Measurements from ENCODE around the gene SPINT4. TPM values are rescaled to one million over a fixed set of nuclear protein-coding genes. Genes with fewer than 3 reads are reported as not detected.
"Not testable (repeated sequence)": the region's sequence is repeated elsewhere in the genome, so short reads cannot be mapped to it uniquely, and the experiment has no call there.

Gene SPINT4
- total RNA-seq (not detected), polyA plus RNA-seq (not detected)

DNA sequence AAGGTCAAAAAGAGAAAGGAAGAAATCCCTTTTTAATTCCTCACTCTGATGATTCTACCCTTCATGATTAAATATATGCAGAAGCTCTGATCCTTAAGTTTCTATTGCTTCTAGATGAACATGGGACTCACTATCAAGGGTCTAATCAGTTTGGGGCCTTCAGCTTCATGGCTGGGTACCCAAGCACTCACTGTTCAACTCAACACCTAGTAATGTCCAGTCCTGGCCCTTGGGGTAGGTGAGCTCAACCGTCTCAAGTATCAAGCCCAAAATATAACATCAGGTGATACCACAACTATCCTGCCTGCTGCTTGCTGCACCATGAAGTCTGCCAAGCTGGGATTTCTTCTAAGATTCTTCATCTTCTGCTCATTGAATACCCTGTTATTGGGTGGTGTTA, at the start of gene SPINT4:
SPINT4 (plus strand) TSS at position 301 of the 400 bp plus-strand sequence; CDS start at position 322, 21 bp downstream.
- intact Hi-C loops (cut with DNase I), result no loop called here
- FAIRE-seq (no peak), DNase-seq (no peak), ATAC-seq (no peak)
- Histone ChIP-seq H3K27ac (no peak within 1 kb of the TSS), H3K4me1 (no peaks in the 10 kb centered on the region), H3K27me3 (no peaks in the 10 kb centered on the region), H3K9me3 (no peaks in the 10 kb centered on the region), H3K4me3 (no peak within 1 kb of the TSS), H3K36me3 (no peaks in the 10 kb centered on the region)
- 52 to 53% methylated on average over 1 of the region's 1 CpG for WGBS, 2 donors
- TF ChIP-seq, protein P1, sequence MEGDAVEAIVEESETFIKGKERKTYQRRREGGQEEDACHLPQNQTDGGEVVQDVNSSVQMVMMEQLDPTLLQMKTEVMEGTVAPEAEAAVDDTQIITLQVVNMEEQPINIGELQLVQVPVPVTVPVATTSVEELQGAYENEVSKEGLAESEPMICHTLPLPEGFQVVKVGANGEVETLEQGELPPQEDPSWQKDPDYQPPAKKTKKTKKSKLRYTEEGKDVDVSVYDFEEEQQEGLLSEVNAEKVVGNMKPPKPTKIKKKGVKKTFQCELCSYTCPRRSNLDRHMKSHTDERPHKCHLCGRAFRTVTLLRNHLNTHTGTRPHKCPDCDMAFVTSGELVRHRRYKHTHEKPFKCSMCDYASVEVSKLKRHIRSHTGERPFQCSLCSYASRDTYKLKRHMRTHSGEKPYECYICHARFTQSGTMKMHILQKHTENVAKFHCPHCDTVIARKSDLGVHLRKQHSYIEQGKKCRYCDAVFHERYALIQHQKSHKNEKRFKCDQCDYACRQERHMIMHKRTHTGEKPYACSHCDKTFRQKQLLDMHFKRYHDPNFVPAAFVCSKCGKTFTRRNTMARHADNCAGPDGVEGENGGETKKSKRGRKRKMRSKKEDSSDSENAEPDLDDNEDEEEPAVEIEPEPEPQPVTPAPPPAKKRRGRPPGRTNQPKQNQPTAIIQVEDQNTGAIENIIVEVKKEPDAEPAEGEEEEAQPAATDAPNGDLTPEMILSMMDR (IDR thresholded peaks at IDR 0.05), result no peak

DNA sequence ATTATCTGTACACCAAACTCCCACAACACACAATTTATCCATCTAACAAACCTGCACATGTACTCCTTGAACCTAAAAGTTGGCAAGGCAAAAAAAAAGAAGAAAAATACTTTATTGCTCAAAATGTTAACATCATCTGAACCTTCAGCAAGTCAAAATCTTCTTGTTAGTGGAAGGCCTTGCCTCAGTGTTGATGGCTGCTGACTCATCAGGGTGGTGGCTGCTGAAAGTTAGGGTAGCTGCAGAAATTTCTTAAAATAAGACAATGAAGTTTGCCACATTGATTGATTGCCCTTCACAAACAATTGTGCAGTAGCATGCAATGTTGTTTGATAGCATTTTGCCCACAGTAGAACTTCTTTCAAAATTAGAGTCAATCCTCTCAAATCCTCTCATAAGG, 49.4 kb upstream of the SPINT4 start:
- TF ChIP-seq, protein P1 (IDR thresholded peaks at IDR 0.05), result no peak
- no peaks in the 10 kb centered on the region for H3K27me3 ChIP-seq
- no peak for DNase-seq
- intact Hi-C loops (cut with DNase I), result no loop called here
- H3K4me3 ChIP-seq, result no peak overlapping the region
- H3K4me1 ChIP-seq, result no peaks in the 10 kb centered on the region
- H3K27ac ChIP-seq, result no peak overlapping the region
- H3K9me3 ChIP-seq, result no peaks in the 10 kb centered on the region
- ATAC-seq, result no peak
- no peak for FAIRE-seq
- H3K36me3 ChIP-seq, result no peaks in the 10 kb centered on the region

DNA sequence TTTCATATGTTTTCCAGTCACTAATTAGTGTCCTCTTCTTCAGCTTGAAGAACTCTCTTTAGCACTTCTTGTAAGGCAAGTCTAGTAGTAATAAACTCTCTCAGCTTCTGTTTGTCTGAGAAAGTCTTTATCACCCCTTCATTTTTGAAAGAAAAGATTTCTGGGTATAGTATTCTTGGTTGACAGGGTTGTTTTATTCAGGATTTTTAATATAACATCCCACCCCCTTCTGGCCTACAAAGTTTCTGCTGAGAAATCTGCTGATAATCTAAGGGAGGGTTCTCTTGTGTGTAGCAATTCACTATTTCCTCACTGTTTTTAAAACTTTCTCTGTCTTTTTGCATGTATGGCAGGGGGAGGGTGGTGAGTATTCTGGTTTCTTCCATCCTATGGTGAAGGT, 42.5 kb upstream of the SPINT4 start:
- Histone ChIP-seq H3K36me3 (no peaks in the 10 kb centered on the region), H3K4me3 (no peak overlapping the region), H3K4me1 (no peaks in the 10 kb centered on the region), H3K27ac (no peak overlapping the region), H3K9me3 (no peaks in the 10 kb centered on the region), H3K27me3 (no peaks in the 10 kb centered on the region)
- DNase-seq (no peak), ATAC-seq (no peak), FAIRE-seq (no peak)
- intact Hi-C loops (cut with DNase I), result no loop called here
- TF ChIP-seq, protein P1 (IDR thresholded peaks at IDR 0.05), result no peak

DNA sequence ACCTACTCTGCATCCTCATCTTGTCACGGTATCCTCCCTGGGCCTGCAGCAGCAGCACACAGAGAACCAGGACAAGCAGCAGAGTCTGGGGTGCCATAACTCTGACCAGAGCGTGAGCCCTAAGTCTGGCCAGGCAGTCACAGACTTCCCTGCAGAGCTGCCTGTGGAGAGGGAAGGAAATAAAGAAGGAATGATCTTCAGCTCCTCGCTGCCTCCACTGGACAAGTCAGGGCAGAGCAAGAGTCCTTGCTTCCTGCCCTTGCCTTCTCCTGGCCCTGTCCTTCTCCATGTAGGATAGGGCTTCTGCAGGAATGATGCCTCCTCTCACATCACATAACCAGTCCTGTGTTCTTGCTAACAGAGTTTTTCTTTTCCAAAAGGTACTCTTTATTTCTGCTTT, 36.3 kb upstream of the SPINT4 start:
- H3K9me3 ChIP-seq, result no peaks in the 10 kb centered on the region
- ATAC-seq (peak in 1 of 4 donors; percentile 35), FAIRE-seq (no peak), DNase-seq (no peak)
- H3K36me3 ChIP-seq, result no peaks in the 10 kb centered on the region
- no peaks in the 10 kb centered on the region for H3K27me3 ChIP-seq
- no peak overlapping the region for H3K4me3 ChIP-seq
- TF ChIP-seq, protein P1 (IDR thresholded peaks at IDR 0.05), result no peak
- intact Hi-C loops (cut with DNase I), result no loop called here
- no peaks in the 10 kb centered on the region for H3K4me1 ChIP-seq
- H3K27ac ChIP-seq, result no peak overlapping the region
- WGBS, 2 donors, result 56 to 75% methylated on average over 3 of the region's 3 CpGs

DNA sequence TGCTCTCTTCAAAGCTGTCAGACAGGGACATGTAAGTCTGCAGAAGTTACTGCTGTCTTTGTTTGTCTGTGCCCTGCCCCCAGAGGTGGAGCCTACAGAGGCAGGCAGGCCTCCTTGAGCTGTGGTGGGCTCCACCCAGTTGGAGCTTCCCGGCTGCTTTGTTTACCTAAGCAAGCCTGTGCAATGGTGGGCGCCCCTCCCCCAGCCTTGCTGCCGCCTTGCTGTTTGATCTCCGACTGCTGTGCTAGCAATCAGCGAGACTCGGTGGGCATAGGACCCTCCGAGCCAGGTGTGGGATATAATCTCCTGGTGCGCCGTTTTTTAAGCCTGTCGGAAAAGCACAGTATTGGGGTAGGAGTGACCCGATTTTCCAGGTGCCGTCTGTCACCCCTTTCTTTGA, 28.8 kb upstream of the SPINT4 start:
- H3K4me1 ChIP-seq; H3K27me3 ChIP-seq; ATAC-seq; DNase-seq; H3K27ac ChIP-seq; H3K4me3 ChIP-seq; intact Hi-C loops (cut with DNase I); H3K9me3 ChIP-seq; FAIRE-seq; H3K36me3 ChIP-seq: not testable (repeated sequence)
- WGBS, 2 donors, result 63 to 73% methylated on average over 12 of the region's 12 CpGs

DNA sequence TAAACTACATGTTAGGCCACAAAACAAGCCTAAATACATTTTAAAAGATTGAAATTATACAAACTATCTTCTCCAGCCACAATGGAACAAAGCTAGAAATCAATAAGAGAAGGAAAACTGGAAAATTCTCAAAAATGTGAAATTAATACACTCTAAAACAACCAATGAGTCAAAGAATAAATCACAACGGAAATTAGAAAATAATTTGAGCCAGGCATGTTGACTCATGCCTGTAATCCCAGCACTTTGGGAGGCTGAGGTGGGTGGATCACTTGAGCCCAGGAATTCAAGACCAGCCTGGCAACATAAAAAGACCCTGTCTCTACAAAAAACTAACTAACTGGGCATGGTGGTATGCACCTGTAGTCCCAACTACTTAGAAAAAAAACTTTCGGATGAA, 26.7 kb upstream of the SPINT4 start:
- intact Hi-C loops (cut with DNase I), result no loop called here
- H3K4me3 ChIP-seq, result no peak overlapping the region
- DNase-seq, result no peak
- no peak for ATAC-seq
- H3K36me3 ChIP-seq, result no peaks in the 10 kb centered on the region
- 74 to 86% methylated on average over 2 of the region's 2 CpGs for WGBS, 2 donors
- no peaks in the 10 kb centered on the region for H3K27me3 ChIP-seq
- H3K4me1 ChIP-seq, result no peaks in the 10 kb centered on the region
- FAIRE-seq, result no peak
- TF ChIP-seq, protein P1 (IDR thresholded peaks at IDR 0.05), result no peak
- H3K9me3 ChIP-seq, result no peaks in the 10 kb centered on the region
- no peak overlapping the region for H3K27ac ChIP-seq
